HG02973 (cell line): ENCODE results near the gene SLC39A6.
"Not testable (repeated sequence)": the region's sequence is repeated elsewhere in the genome, so short reads cannot be mapped to it uniquely, and the experiment has no call there.

Source experiments
- ATAC-seq: cut with Tn5 transposase; IDR thresholded peaks from one replicate; pipeline ENCODE4 v1.9.1; 2021; ENCODE audit warnings: moderate library complexity; ENCODE audit not compliant: unreplicated experiment

The SLC39A6 gene

DNA sequence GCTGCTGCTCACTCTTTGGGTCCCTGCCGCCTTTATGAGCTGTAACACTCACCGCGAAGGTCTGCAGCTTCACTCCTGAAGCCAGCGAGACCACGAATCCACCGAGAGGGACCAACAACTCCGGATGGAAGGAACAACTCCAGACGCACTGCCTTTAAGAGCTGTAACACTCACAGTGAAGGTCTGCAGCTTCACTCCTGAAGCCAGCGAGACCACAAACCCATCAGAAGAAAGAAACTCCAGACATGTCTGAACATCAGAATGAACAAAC, 64.4 kb downstream of the SLC39A6 start:
- ATAC-seq: not testable (repeated sequence)

DNA sequence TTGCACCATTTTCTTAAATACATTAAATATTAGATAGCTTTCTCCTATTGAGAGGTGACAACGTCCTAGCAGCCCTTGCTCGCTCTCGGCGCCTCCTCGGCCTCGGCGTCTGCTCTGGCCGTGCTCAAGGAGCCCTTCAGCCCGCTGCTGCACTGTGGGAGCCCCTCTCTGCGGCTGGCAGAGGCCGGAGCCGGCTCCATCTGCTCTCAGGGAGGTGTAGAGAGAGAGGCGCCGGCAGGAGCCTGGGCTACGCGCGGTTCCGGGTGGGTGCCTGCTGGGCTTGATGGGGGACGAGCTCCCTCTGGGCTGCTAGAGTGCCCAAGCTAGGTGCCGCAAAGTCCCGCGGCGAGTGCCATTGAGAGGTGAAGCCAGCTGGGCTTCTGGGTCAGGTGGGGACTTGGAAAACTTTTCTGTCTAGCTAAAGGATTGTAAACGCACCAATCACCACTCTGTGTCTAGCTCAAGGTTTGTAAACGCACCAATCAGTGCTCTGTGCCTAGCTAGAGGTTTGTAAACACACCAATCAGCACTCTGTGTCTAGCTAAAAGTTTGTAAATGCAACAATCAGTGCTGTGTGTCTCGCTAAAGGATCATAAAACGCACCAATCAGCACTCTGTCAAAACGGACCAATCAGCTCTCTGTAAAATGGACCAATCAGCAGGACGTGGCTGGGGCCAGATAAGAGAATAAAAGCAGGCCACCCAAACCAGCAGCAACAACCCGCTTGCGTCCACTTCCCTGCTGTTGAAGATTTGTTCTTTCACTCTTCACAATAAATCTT, 64.9 kb downstream of the SLC39A6 start:
- no peak for ATAC-seq

DNA sequence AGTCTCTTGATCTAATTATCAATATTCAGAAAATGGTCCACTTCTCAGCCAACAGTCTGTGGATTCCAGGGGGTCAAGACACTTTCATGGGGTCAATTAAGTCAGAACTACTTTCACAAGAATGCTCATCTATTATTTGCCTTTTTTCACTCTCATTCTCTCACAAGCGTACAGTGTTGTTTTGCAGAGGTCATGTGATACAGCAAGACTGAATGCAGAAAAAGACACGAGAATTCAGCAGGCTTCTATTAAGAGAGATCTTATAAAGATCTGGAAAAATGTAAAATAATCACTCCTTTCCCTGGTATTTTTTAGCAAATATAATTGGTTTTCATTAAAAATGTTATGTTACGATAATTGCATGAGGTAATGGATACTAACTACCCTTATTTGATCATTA, 70.5 kb downstream of the SLC39A6 start:
- no peak for ATAC-seq
